Gastrocnemius medialis (tissue), 4 donors: Measurements from ENCODE around the gene MASP1. TPM values are rescaled to one million over a fixed set of nuclear protein-coding genes. Genes with fewer than 3 reads are reported as not detected.

ENCODE experiments used
- ATAC-seq, 2 donors: fragments of 150-250 bp; one replicate each; pipeline ENCODE4 v1.9.1; 2016
- DNase-seq, 2 donors: peaks; one replicate each; pipeline ENCODE4 v3.0.0-alpha.2; 2019
- H3K27ac ChIP-seq, 4 donors: fragments of 200-600 bp; sonication (generic); 1 replicate in 1 of 4; 2 replicates in 3 of 4; pipeline ENCODE4 v1.5.1; 2016 to 2018; ENCODE audit warnings: mild to moderate bottlenecking in 2 of 4, moderate library complexity in 1 of 4
- H3K27me3 ChIP-seq, 3 donors: fragments of 200-600 bp; sonication (generic) in 2 of 3; 1 replicate in 1 of 3; 2 replicates in 2 of 3; pipeline versions ENCODE4 v1.5.1 to v1.6.0; 2016 to 2019; ENCODE audit warnings: mild to moderate bottlenecking in 1 of 3, moderate library complexity in 1 of 3
- H3K36me3 ChIP-seq, 2 donors: fragments of 200-600 bp; sonication (generic) in 1 of 2; one replicate each; pipeline ENCODE4 v1.5.1; 2017 to 2018
- H3K4me1 ChIP-seq, 2 donors: fragments of 200-600 bp; sonication (generic) in 1 of 2; one replicate each; pipeline ENCODE4 v1.5.1; 2016 to 2017; ENCODE audit warnings: mild to moderate bottlenecking in 2 of 2
- H3K4me3 ChIP-seq, 4 donors: fragments of 200-600 bp; sonication (generic) in 3 of 4; 1 replicate in 1 of 4; 2 replicates in 3 of 4; pipeline ENCODE4 v1.5.1; 2016 to 2019; ENCODE audit warnings: mild to moderate bottlenecking in 2 of 4
- H3K9me3 ChIP-seq, 3 donors: fragments of 200-600 bp; sonication (generic) in 2 of 3; 1 replicate in 1 of 3; 2 replicates in 2 of 3; pipeline ENCODE4 v1.5.1; 2016 to 2019
- POLR2A ChIP-seq, 2 donors: fragments of 450-650 bp; IDR thresholded peaks; one replicate each; pipeline ENCODE4 v1.6.1; 2017; ENCODE audit warnings: antibody characterized with exemption in 2 of 2, mild to moderate bottlenecking in 2 of 2, moderate library complexity in 2 of 2
- in situ Hi-C, 4 donors: fragments of 200-750 bp; cut with MboI; loops; one replicate each; pipeline versions ENCODE4 v1.15.0 to v1.8.0; 2017; ENCODE audit warnings: low sequenced_read_pairs in 4 of 4
- intact Hi-C: fragments of 100-400 bp; cut with DNase I; formaldehyde crosslinking; loops from one replicate; pipeline ENCODE4 v1.15.1; 2023; ENCODE audit warnings: low total_unique reads
- total RNA-seq, 4 donors: library from RNA; depleted of rRNA; stranded (reverse); fragments of >200 nt; gene quantifications; one replicate each; pipeline versions ENCODE4 v1.1.0 to v1.2.3, GENCODE V29; 2016
- TF ChIP-seq, protein P1 (sequence below), 5 experiments: fragments of 450-650 bp in 3 of 5; fragments of 200-600 bp in 2 of 5; sonication (generic) in 2 of 5; IDR thresholded peaks in 4 of 5; conservative IDR thresholded peaks in 1 of 5; 1 replicate in 4 of 5; 2 replicates in 1 of 5; pipeline ENCODE4 v1.5.1; 2016 to 2019; ENCODE audit warnings: antibody characterized with exemption in 5 of 5, mild to moderate bottlenecking in 3 of 5, moderate library complexity in 3 of 5

MASP1 gene
- total RNA-seq, 4 donors from 2014 or later = 0.27 to 7.3 (median 2.6) TPM

DNA sequence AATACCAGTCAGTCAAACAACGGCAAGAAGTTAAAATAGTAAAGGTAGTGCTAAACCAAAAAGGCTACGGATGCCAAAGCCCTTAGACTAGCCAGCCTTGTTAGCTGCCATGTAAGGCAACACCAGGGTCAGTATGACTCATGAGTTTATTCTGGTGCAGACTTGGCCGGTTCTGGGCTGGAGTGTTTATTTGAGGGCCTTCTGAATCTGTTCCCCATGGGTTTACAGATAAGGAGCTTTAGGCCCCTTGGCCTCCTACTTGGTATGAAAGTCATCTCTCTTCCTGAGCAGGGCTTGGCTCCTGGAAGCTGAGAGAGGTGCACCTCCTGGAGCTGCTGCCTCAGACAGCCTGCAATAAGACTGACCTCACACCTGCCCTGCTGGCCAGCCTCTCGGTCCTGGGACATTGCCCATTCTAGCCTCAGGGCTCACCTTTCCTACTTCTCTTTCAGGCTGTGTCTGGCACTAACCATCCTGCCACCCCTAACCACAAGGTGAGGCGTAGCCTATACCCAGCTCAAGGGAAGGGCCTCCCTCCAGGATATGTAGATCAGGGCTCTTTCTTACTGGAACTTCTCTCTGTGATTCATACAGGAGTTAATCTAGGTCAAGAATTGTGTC is 104.6 kb downstream of the MASP1 start:
- no peaks in the 10 kb centered on the region for H3K9me3 ChIP-seq
- TF ChIP-seq POLR2A (IDR thresholded peaks at IDR 0.05) = no peak
- TF ChIP-seq, protein P1, sequence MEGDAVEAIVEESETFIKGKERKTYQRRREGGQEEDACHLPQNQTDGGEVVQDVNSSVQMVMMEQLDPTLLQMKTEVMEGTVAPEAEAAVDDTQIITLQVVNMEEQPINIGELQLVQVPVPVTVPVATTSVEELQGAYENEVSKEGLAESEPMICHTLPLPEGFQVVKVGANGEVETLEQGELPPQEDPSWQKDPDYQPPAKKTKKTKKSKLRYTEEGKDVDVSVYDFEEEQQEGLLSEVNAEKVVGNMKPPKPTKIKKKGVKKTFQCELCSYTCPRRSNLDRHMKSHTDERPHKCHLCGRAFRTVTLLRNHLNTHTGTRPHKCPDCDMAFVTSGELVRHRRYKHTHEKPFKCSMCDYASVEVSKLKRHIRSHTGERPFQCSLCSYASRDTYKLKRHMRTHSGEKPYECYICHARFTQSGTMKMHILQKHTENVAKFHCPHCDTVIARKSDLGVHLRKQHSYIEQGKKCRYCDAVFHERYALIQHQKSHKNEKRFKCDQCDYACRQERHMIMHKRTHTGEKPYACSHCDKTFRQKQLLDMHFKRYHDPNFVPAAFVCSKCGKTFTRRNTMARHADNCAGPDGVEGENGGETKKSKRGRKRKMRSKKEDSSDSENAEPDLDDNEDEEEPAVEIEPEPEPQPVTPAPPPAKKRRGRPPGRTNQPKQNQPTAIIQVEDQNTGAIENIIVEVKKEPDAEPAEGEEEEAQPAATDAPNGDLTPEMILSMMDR (IDR thresholded peaks at IDR 0.05 in 4 of 5, conservative IDR thresholded peaks at IDR 0.05 in 1 of 5) = no peak
- ATAC-seq (peak; percentile 98 to 99), DNase-seq (peak; percentile 74 to 86)
- H3K4me3 ChIP-seq = no peak overlapping the region
- no peaks in the 10 kb centered on the region for H3K36me3 ChIP-seq
- intact Hi-C loops = no loop called here
- in situ Hi-C loops = no loop called here
- peaks cover 18 to 24% of the 10 kb centered on the region in 2 donors for H3K4me1 ChIP-seq
- peak overlapping the region; percentile 75 to 93 (median 84) for H3K27ac ChIP-seq
- H3K27me3 ChIP-seq = no peaks in the 10 kb centered on the region

DNA sequence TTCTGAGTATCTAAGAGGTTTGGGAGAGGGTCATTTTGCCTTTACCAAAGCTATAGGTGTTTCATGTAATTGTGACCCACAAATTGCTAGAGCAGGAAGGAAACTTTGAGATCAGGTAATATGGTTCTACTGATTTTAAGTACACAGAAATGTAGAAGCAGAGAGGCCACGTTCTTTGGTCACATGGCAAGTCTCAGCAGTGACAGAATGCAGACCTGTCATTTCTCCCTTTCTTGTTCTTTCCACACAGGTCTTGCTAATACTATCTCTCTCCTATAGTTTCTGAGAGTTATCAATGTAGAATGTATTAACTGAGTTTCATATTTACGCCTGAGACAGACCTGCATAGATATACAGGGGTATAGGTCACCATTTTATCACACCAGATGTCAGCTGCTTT is 105.2 kb downstream of the MASP1 start:
- DNase-seq = no peak
- H3K4me1 ChIP-seq = peaks cover 18 to 24% of the 10 kb centered on the region in 2 donors
- peak in 1 of 2 donors; percentile 7 for ATAC-seq
- no peak overlapping the region for H3K4me3 ChIP-seq
- H3K9me3 ChIP-seq = no peaks in the 10 kb centered on the region
- peak overlapping the region; percentile 75 to 93 (median 84) for H3K27ac ChIP-seq
- H3K36me3 ChIP-seq = no peaks in the 10 kb centered on the region
- intact Hi-C loops = no loop called here
- TF ChIP-seq, protein P1 (IDR thresholded peaks at IDR 0.05 in 4 of 5, conservative IDR thresholded peaks at IDR 0.05 in 1 of 5) = no peak
- TF ChIP-seq POLR2A (IDR thresholded peaks at IDR 0.05) = no peak
- in situ Hi-C loops = no loop called here
- H3K27me3 ChIP-seq = no peaks in the 10 kb centered on the region

DNA sequence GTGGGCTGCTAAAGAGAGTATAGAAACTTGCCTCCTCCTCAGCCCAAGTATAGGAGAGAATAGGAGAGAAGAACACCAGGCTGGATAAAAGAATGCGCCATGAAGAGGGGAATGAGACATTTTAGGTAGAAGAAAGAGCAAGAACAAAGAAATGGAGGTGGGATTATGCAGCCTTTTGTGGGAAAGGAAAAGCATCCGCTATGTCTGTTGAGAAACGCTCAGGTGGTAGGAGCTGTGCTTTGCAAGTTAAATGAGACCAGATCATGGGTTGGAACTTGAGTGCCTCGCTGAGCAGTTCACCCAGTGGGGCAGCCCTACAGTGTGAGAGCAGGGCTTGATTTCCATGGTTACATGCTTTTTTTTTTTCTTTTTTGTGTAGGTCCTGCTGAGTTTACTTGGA is 105.8 kb downstream of the MASP1 start:
- in situ Hi-C loops = no loop called here
- peak overlapping the region in 2 of 4 donors; percentile 86 to 93 for H3K27ac ChIP-seq

More for the DNA sequence above, 105.8 kb downstream of the MASP1 start:
- no peak for ATAC-seq
- no peak for DNase-seq
- no peak overlapping the region for H3K4me3 ChIP-seq
- TF ChIP-seq, protein P1 (IDR thresholded peaks at IDR 0.05 in 4 of 5, conservative IDR thresholded peaks at IDR 0.05 in 1 of 5) = no peak
- no peak for TF ChIP-seq POLR2A (IDR thresholded peaks at IDR 0.05)
- peaks cover 18 to 24% of the 10 kb centered on the region in 2 donors for H3K4me1 ChIP-seq
- no peaks in the 10 kb centered on the region for H3K27me3 ChIP-seq
- H3K9me3 ChIP-seq = no peaks in the 10 kb centered on the region
- no peaks in the 10 kb centered on the region for H3K36me3 ChIP-seq
- intact Hi-C loops = no loop called here

Other genes with a start within 250 kb of the MASP1 start
- gene RPL39L, start 152.2 kb downstream of the MASP1 start, total RNA-seq = 1 to 10 TPM in 1 of 4 donors, under 1 TPM in 1, not detected in 2; 0.71 to 1.6 TPM
- not detected for gene RTP1, start 94.3 kb downstream of the MASP1 start, total RNA-seq
- under 1 TPM in 3 of 4 donors, not detected in 1; 0.16 to 0.87 (median 0.39) TPM for gene RTP4, start 76.6 kb upstream of the MASP1 start, total RNA-seq